Liver (tissue), 9 donors: ENCODE data around the gene SMIM14. TPM values are rescaled to one million over a fixed set of nuclear protein-coding genes. Genes with fewer than 3 reads are reported as not detected.

Experiments
- DNase-seq: peaks from one replicate; pipeline ENCODE4 v3.0.0-alpha.2; 2017; ENCODE audit warnings: low spot score
- H3K27ac ChIP-seq, 2 donors: one replicate each; pipeline ENCODE4 v1.7.0; 2013; ENCODE audit warnings: inconsistent platforms in 2 of 2, low read length in 2 of 2, control low read depth in 1 of 2, low read depth in 1 of 2, mild to moderate bottlenecking in 1 of 2
- H3K27me3 ChIP-seq, 4 donors: one replicate each; pipeline versions ENCODE4 v1.6.1 to v1.7.0; 2013; ENCODE audit warnings: low read length in 3 of 4, inconsistent platforms in 1 of 4, mild to moderate bottlenecking in 1 of 4, moderate library complexity in 1 of 4; ENCODE audit not compliant: control insufficient read depth in 4 of 4, insufficient read depth in 4 of 4
- H3K36me3 ChIP-seq, 4 donors: one replicate each; pipeline versions ENCODE4 v1.6.1 to v1.7.0; 2013; ENCODE audit warnings: low read length in 3 of 4, mild to moderate bottlenecking in 3 of 4, low read depth in 1 of 4, moderate library complexity in 1 of 4; ENCODE audit not compliant: control insufficient read depth in 4 of 4, insufficient read depth in 3 of 4
- H3K4me1 ChIP-seq, 4 donors: one replicate each; pipeline versions ENCODE4 v1.6.1 to v1.7.0; 2013; ENCODE audit warnings: low read length in 3 of 4, mild to moderate bottlenecking in 3 of 4, moderate library complexity in 1 of 4; ENCODE audit not compliant: control insufficient read depth in 4 of 4, insufficient read depth in 4 of 4
- H3K4me3 ChIP-seq, 3 donors: one replicate each; pipeline versions ENCODE4 v1.6.1 to v1.7.0; 2013; ENCODE audit warnings: low read length in 3 of 3, control low read depth in 1 of 3, low read depth in 1 of 3, mild to moderate bottlenecking in 1 of 3
- H3K9ac ChIP-seq, 2 donors: one replicate each; pipeline ENCODE4 v1.7.0; 2013; ENCODE audit warnings: low read length in 2 of 2, mild to moderate bottlenecking in 2 of 2, moderate library complexity in 2 of 2, control low read depth in 1 of 2, low read depth in 1 of 2
- H3K9me3 ChIP-seq, 4 donors: one replicate each; pipeline versions ENCODE4 v1.6.1 to v1.7.0; 2013; ENCODE audit warnings: low read length in 3 of 4; ENCODE audit not compliant: control insufficient read depth in 4 of 4
- EGR1 ChIP-seq, 2 donors: IDR thresholded peaks; 2 replicates each; pipeline ENCODE4 v1.6.1; 2016 to 2018; ENCODE audit warnings: antibody characterized with exemption in 2 of 2, low read depth in 2 of 2
- GABPA ChIP-seq, 2 donors: IDR thresholded peaks in 1 of 2; conservative IDR thresholded peaks in 1 of 2; 2 replicates each; pipeline ENCODE4 v1.6.1; 2016; ENCODE audit warnings: antibody characterized with exemption in 2 of 2, mild to moderate bottlenecking in 1 of 2, moderate library complexity in 1 of 2
- HNF4A ChIP-seq, 2 donors: conservative IDR thresholded peaks; 2 replicates each; pipeline ENCODE4 v1.6.1; 2016; ENCODE audit warnings: antibody characterized with exemption in 2 of 2, mild to moderate bottlenecking in 2 of 2
- HNF4G ChIP-seq: IDR thresholded peaks from 2 replicates; pipeline ENCODE4 v1.6.1; 2016; ENCODE audit warnings: antibody characterized with exemption
- JUND ChIP-seq, 2 donors: IDR thresholded peaks; 2 replicates each; pipeline ENCODE4 v1.6.1; 2016; ENCODE audit warnings: antibody characterized with exemption in 2 of 2
- NR2F2 ChIP-seq: IDR thresholded peaks from 2 replicates; pipeline ENCODE4 v1.6.1; 2016; ENCODE audit warnings: antibody characterized with exemption
- RAD21 ChIP-seq, 2 donors: IDR thresholded peaks; 2 replicates each; pipeline ENCODE4 v1.6.1; 2016; ENCODE audit warnings: antibody characterized with exemption in 2 of 2, mild to moderate bottlenecking in 2 of 2
- RXRA ChIP-seq, 2 donors: IDR thresholded peaks; 2 replicates each; pipeline ENCODE4 v1.6.1; 2017 to 2018; ENCODE audit warnings: antibody characterized with exemption in 2 of 2, mild to moderate bottlenecking in 1 of 2
- SP1 ChIP-seq: IDR thresholded peaks from 2 replicates; pipeline ENCODE4 v1.6.1; 2018; ENCODE audit warnings: antibody characterized with exemption, mild to moderate bottlenecking
- TAF1 ChIP-seq: conservative IDR thresholded peaks from 2 replicates; pipeline ENCODE4 v1.6.1; 2016; ENCODE audit warnings: antibody characterized with exemption, mild to moderate bottlenecking
- YY1 ChIP-seq: IDR thresholded peaks from 2 replicates; pipeline ENCODE4 v1.6.1; 2016; ENCODE audit warnings: antibody characterized with exemption, mild to moderate bottlenecking
- WGBS: extraction: QIAGEN DNeasy Blood & Tissue Kit; methylation state at CpG from one replicate; pipeline ENCODE4 v1.1.7; 2013; 5-methylcytosine and 5-hydroxymethylcytosine counted together
- polyA plus RNA-seq, 2 donors: library from polyadenylated mRNA; stranded (reverse) in 1 of 2; unstranded in 1 of 2; fragments of 200-250 nt in 1 of 2; fragments of >200 nt in 1 of 2; fragmentation: Nextera tagmentation in 1 of 2; extraction: Ambion mirVana in 1 of 2; gene quantifications; one replicate each; pipeline versions ENCODE4 v1.2.1 to v1.2.3, GENCODE V29; 2013 to 2015
- total RNA-seq, 2 donors: library from RNA; depleted of rRNA; stranded (reverse); fragments of >200 nt; gene quantifications; one replicate each; pipeline ENCODE4 v1.2.3, GENCODE V29; 2014
- TF ChIP-seq, protein P1 (sequence below): IDR thresholded peaks from 2 replicates; pipeline ENCODE4 v1.6.1; 2016; ENCODE audit warnings: antibody characterized with exemption, mild to moderate bottlenecking
- TF ChIP-seq, protein P2 (sequence below): fragments of 150-350 bp; IDR thresholded peaks from 2 replicates; pipeline ENCODE4 v1.5.1; 2017; ENCODE audit warnings: improper control_type of control experiment, low read depth, low read length; ENCODE audit not compliant: missing input control
- TF ChIP-seq, protein P3 (sequence below): IDR thresholded peaks from 2 replicates; pipeline ENCODE4 v1.6.1; 2016; ENCODE audit warnings: antibody characterized with exemption
- donor health status: healthy.
- donor health status: healthy.
- donor health status: healthy.
- donor health status: healthy.
- donor health status: healthy.

The SMIM14 gene
- total and polyA plus RNA-seq, 4 donors = 21.1 to 311 (median 91.6) TPM

DNA sequence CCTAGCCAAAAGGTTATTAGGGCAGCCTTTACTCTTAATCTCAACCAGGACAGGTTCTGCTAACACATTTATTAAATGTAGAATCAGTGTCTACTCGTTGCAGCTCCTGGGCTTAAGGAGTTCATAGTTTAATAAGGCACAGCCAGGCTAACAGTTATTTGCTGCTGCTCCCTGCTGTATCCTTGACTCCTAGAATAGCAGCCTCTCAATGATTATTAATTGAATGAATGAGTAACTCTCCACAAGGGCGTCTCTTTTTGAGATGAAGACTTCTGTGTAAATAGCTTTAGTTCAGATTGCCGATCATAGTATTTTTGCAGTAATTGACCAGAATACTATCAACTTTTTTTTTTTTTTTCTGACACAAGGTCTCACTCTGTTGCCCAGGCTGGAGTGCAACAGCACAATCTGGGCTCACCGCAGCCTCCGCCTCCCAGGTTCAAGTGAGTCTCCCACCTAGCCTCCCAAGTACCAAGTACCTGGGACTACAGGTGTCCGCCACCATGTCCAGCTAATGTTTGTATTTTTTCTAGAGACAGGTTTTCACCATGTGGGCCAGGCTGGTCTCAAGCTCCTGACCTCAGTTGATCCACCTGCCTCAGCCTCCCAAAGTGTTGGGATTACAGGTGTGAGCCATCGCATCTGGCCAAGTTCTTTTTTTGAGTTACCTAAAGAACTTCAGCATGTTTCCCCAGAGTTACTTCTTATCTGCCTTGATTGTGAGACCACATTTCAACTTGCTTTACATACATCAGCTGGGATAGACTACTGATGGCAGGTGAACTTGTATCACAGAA lies 114.3 kb downstream of the SMIM14 start (continued):
- TF ChIP-seq, protein P1, sequence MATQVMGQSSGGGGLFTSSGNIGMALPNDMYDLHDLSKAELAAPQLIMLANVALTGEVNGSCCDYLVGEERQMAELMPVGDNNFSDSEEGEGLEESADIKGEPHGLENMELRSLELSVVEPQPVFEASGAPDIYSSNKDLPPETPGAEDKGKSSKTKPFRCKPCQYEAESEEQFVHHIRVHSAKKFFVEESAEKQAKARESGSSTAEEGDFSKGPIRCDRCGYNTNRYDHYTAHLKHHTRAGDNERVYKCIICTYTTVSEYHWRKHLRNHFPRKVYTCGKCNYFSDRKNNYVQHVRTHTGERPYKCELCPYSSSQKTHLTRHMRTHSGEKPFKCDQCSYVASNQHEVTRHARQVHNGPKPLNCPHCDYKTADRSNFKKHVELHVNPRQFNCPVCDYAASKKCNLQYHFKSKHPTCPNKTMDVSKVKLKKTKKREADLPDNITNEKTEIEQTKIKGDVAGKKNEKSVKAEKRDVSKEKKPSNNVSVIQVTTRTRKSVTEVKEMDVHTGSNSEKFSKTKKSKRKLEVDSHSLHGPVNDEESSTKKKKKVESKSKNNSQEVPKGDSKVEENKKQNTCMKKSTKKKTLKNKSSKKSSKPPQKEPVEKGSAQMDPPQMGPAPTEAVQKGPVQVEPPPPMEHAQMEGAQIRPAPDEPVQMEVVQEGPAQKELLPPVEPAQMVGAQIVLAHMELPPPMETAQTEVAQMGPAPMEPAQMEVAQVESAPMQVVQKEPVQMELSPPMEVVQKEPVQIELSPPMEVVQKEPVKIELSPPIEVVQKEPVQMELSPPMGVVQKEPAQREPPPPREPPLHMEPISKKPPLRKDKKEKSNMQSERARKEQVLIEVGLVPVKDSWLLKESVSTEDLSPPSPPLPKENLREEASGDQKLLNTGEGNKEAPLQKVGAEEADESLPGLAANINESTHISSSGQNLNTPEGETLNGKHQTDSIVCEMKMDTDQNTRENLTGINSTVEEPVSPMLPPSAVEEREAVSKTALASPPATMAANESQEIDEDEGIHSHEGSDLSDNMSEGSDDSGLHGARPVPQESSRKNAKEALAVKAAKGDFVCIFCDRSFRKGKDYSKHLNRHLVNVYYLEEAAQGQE = no peak
- no peak for TF ChIP-seq EGR1 (IDR thresholded peaks at IDR 0.05; ENCODE audit: low read depth in 2 of 2)
- TF ChIP-seq JUND (IDR thresholded peaks at IDR 0.05) = no peak
- no peak for TF ChIP-seq GABPA (IDR thresholded peaks at IDR 0.05 in 1 of 2, conservative IDR thresholded peaks at IDR 0.05 in 1 of 2)

DNA sequence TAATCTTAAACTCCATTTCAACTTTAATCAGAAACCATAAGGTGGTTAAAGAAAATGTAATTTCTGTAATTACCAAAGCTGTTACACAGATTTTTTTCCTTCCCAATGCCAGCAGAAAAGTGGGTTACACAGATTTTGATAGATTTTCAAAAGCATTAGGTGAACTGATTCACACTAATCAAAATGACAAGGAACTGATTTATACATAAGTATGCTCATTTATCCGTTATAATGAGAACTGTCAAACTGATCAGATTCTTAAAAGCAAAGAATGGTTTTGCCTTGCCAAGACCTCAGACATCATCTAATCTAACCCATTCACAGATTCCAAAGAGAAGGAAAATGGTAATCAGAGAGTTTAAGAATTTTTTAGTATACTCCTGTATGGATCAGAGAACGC lies 116.6 kb downstream of the SMIM14 start:
- no peaks in the 10 kb centered on the region for H3K9me3 ChIP-seq
- no peak overlapping the region for H3K27ac ChIP-seq
- peaks cover 6 to 12% (median 7%) of the 10 kb centered on the region in 4 donors for H3K36me3 ChIP-seq
- H3K27me3 ChIP-seq = no peaks in the 10 kb centered on the region
- H3K9ac ChIP-seq = peak overlapping the region in 1 of 2 donors; percentile 54
- 51% methylated on average over 2 of the region's 2 CpGs for WGBS
- peaks cover 6 to 25% (median 11%) of the 10 kb centered on the region in 4 donors for H3K4me1 ChIP-seq
- no peak for DNase-seq
- TF ChIP-seq, protein P2, sequence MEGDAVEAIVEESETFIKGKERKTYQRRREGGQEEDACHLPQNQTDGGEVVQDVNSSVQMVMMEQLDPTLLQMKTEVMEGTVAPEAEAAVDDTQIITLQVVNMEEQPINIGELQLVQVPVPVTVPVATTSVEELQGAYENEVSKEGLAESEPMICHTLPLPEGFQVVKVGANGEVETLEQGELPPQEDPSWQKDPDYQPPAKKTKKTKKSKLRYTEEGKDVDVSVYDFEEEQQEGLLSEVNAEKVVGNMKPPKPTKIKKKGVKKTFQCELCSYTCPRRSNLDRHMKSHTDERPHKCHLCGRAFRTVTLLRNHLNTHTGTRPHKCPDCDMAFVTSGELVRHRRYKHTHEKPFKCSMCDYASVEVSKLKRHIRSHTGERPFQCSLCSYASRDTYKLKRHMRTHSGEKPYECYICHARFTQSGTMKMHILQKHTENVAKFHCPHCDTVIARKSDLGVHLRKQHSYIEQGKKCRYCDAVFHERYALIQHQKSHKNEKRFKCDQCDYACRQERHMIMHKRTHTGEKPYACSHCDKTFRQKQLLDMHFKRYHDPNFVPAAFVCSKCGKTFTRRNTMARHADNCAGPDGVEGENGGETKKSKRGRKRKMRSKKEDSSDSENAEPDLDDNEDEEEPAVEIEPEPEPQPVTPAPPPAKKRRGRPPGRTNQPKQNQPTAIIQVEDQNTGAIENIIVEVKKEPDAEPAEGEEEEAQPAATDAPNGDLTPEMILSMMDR = no peak
- no peak for TF ChIP-seq YY1
- TF ChIP-seq JUND (IDR thresholded peaks at IDR 0.05) = no peak
- TF ChIP-seq EGR1 (IDR thresholded peaks at IDR 0.05; ENCODE audit: low read depth in 2 of 2) = no peak
- TF ChIP-seq, protein P3, sequence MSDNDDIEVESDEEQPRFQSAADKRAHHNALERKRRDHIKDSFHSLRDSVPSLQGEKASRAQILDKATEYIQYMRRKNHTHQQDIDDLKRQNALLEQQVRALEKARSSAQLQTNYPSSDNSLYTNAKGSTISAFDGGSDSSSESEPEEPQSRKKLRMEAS = no peak
- no peak for TF ChIP-seq RXRA (IDR thresholded peaks at IDR 0.05)
- no peak for TF ChIP-seq TAF1
- peak overlapping the region in 1 of 3 donors; percentile 95 for H3K4me3 ChIP-seq

DNA sequence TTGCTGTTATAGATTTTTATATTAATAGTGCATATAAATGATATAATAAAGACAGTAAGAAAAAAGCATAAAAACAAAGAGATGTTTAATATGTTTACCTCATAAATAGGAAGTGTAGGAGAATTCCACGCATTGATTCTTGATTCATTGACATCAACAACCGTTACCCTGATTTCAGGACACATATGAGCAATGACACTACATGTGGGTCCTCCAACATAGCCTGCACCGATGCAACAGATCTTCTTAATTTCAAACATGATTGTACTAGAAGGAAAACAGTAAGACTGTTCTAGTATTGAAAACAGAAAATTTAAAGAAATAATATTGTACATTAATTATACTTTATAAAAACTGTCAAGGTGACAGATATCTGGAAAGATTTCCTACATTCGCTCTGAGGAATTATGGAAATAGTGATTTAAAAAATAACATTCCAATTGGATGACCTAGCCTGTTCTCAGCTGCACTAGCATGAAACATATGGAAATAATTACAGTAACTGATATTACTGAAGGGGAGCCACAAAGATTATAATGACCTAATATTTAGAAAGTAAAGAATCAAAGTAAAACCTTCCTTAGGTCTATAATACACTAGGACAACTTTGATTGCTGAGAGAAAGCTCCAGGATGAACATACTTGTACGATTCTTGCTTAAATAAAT lies 117.3 kb downstream of the SMIM14 start:
- no peak overlapping the region for H3K27ac ChIP-seq
- no peak overlapping the region for H3K4me3 ChIP-seq
- 77% methylated on average over 5 of the region's 5 CpGs for WGBS
- H3K36me3 ChIP-seq = peaks cover 8 to 17% (median 8%) of the 10 kb centered on the region in 4 donors
- no peak for DNase-seq
- peaks cover 6 to 22% (median 11%) of the 10 kb centered on the region in 4 donors for H3K4me1 ChIP-seq
- H3K9ac ChIP-seq = peak overlapping the region in 1 of 2 donors; percentile 47
- H3K9me3 ChIP-seq = no peaks in the 10 kb centered on the region
- no peaks in the 10 kb centered on the region for H3K27me3 ChIP-seq
- TF ChIP-seq NR2F2 (no peak), HNF4A (conservative IDR thresholded peaks at IDR 0.05) (no peak), EGR1 (IDR thresholded peaks at IDR 0.05; ENCODE audit: low read depth in 2 of 2) (no peak), GABPA (IDR thresholded peaks at IDR 0.05 in 1 of 2, conservative IDR thresholded peaks at IDR 0.05 in 1 of 2) (no peak), RAD21 (IDR thresholded peaks at IDR 0.05) (no peak), SP1 (no peak), JUND (IDR thresholded peaks at IDR 0.05) (no peak), HNF4G (no peak)
- TF ChIP-seq, protein P1 = no peak
- TF ChIP-seq, protein P2 = no peak
